ENCODE data around the gene C5orf34. TPM values are rescaled to one million over a fixed set of nuclear protein-coding genes. Genes with fewer than 3 reads are reported as not detected.
"Not testable (repeated sequence)": the region's sequence is repeated elsewhere in the genome, so short reads cannot be mapped to it uniquely, and the experiment has no call there.

The C5orf34 gene
- total RNA-seq, 2 experiments from 2014 or later, result 14.4 to 16.8 TPM

- no peak overlapping the region for H3K27ac Mint-ChIP-seq
- intact Hi-C loops (cut with DNase I, micrococcal nuclease), result no loop called here
- CTCF ChIA-PET, result interaction anchor here (0.8 to 3.0 kb wide), 7 partner anchors 9 to 78 kb away, joined by 3 to 24 read pairs (median 9); partner anchors contain the start of gene TMEM267
- no peaks in the 10 kb centered on the region for H3K27me3 Mint-ChIP-seq
- H3K36me3 Mint-ChIP-seq (ENCODE audit: low read depth), result peaks cover 16% of the 10 kb centered on the region
- POLR2A ChIA-PET, result interaction anchor here (0.7 to 0.8 kb wide), 2 partner anchors 9 to 69 kb away, joined by 3 read pairs; partner anchors contain the start of gene TMEM267
- peaks cover 22% of the 10 kb centered on the region for H3K4me1 Mint-ChIP-seq
- H3K4me3 Mint-ChIP-seq, result no peak overlapping the region
- no peak for ATAC-seq
- DNase-seq, result no peak
- H3K9me3 Mint-ChIP-seq (ENCODE audit: low read depth), result no peaks in the 10 kb centered on the region
Observed at GRCh38 chr5:43553381-43553780, 38.4 kb upstream of the C5orf34 start.

GRCh38 chr5:43551731-43552130 is 36.8 kb upstream of the C5orf34 start:
- CTCF ChIA-PET, result interaction anchor here (1.1 kb wide), 2 partner anchors 9 to 58 kb away, joined by 4 to 7 read pairs; no protein-coding TSS in a partner anchor

GRCh38 chr5:43549272-43549671 is 34.3 kb upstream of the C5orf34 start:
- H3K27ac Mint-ChIP-seq; DNase-seq; H3K27me3 Mint-ChIP-seq; CTCF ChIA-PET; H3K9me3 Mint-ChIP-seq (ENCODE audit: low read depth); ATAC-seq; intact Hi-C loops (cut with DNase I, micrococcal nuclease); H3K4me3 Mint-ChIP-seq; POLR2A ChIA-PET: not testable (repeated sequence)
- Mint-ChIP-seq H3K4me1 (peaks cover 22% of the 10 kb centered on the region), H3K36me3 (ENCODE audit: low read depth) (peaks cover 39% of the 10 kb centered on the region)

More at GRCh38 chr5:43551731-43552130, 36.8 kb upstream of the C5orf34 start:
- no peak for DNase-seq
- intact Hi-C loops (cut with DNase I, micrococcal nuclease), result no loop called here
- ATAC-seq, result no peak
- peaks cover 23% of the 10 kb centered on the region for H3K4me1 Mint-ChIP-seq
- H3K27me3 Mint-ChIP-seq, result no peaks in the 10 kb centered on the region
- H3K4me3 Mint-ChIP-seq, result no peak overlapping the region
- peaks cover 22% of the 10 kb centered on the region for H3K36me3 Mint-ChIP-seq (ENCODE audit: low read depth)
- no peak overlapping the region for H3K27ac Mint-ChIP-seq
- POLR2A ChIA-PET, result interaction anchor here (0.6 kb wide), 1 partner anchor 18 kb away, joined by 4 read pairs; no protein-coding TSS in a partner anchor
- no peaks in the 10 kb centered on the region for H3K9me3 Mint-ChIP-seq (ENCODE audit: low read depth)

- H3K36me3 Mint-ChIP-seq (ENCODE audit: low read depth), result peaks cover 41% of the 10 kb centered on the region
- ATAC-seq (no peak), DNase-seq (no peak)
- peaks cover 23% of the 10 kb centered on the region for H3K4me1 Mint-ChIP-seq
- H3K4me3 Mint-ChIP-seq, result no peak overlapping the region
- ChIA-PET POLR2A (no interaction called here), CTCF (interaction anchor here (0.6 kb wide), 1 partner anchor 45 kb away, joined by 3 read pairs; no protein-coding TSS in a partner anchor)
- H3K9me3 Mint-ChIP-seq (ENCODE audit: low read depth), result no peaks in the 10 kb centered on the region
- H3K27ac Mint-ChIP-seq, result no peak overlapping the region
- intact Hi-C loops (cut with DNase I, micrococcal nuclease), result no loop called here
- no peaks in the 10 kb centered on the region for H3K27me3 Mint-ChIP-seq
Observed at GRCh38 chr5:43548358-43548757, 33.4 kb upstream of the C5orf34 start.

- Mint-ChIP-seq H3K27me3 (no peaks in the 10 kb centered on the region), H3K36me3 (ENCODE audit: low read depth) (peaks cover 47% of the 10 kb centered on the region), H3K4me3 (no peak overlapping the region), H3K27ac (no peak overlapping the region), H3K9me3 (ENCODE audit: low read depth) (no peaks in the 10 kb centered on the region), H3K4me1 (peaks cover 23% of the 10 kb centered on the region)
- ATAC-seq (no peak), DNase-seq (no peak)
- intact Hi-C loops (cut with DNase I, micrococcal nuclease), result no loop called here
- ChIA-PET CTCF (no interaction called here), POLR2A (no interaction called here)
Observed at GRCh38 chr5:43547532-43547931, 32.6 kb upstream of the C5orf34 start.

- no peak overlapping the region for H3K27ac Mint-ChIP-seq
- ATAC-seq (no peak), DNase-seq (no peak)
- intact Hi-C loops (cut with DNase I, micrococcal nuclease), result no loop called here
- POLR2A ChIA-PET, result no interaction called here
- peaks cover 15% of the 10 kb centered on the region for H3K4me1 Mint-ChIP-seq
- CTCF ChIA-PET, result interaction anchor here (1.1 to 5.1 kb wide), 2 partner anchors 9 to 12 kb away, joined by 3 to 24 read pairs; no protein-coding TSS in a partner anchor
- H3K36me3 Mint-ChIP-seq (ENCODE audit: low read depth), result peaks cover 45% of the 10 kb centered on the region
- H3K9me3 Mint-ChIP-seq (ENCODE audit: low read depth), result no peaks in the 10 kb centered on the region
- H3K27me3 Mint-ChIP-seq, result no peaks in the 10 kb centered on the region
- no peak overlapping the region for H3K4me3 Mint-ChIP-seq
Observed at GRCh38 chr5:43543434-43543833, 28.5 kb upstream of the C5orf34 start.

GRCh38 chr5:43540746-43541145 is 25.8 kb upstream of the C5orf34 start:
- Mint-ChIP-seq H3K4me1 (peaks cover 8% of the 10 kb centered on the region), H3K9me3 (ENCODE audit: low read depth) (no peaks in the 10 kb centered on the region), H3K27ac (no peak overlapping the region), H3K4me3 (no peak overlapping the region), H3K36me3 (ENCODE audit: low read depth) (peaks cover 40% of the 10 kb centered on the region), H3K27me3 (no peaks in the 10 kb centered on the region)
- DNase-seq (no peak), ATAC-seq (no peak)
- ChIA-PET CTCF (interaction anchor here (1.0 to 2.0 kb wide), 2 partner anchors 13 to 90 kb away, joined by 3 to 10 read pairs; no protein-coding TSS in a partner anchor), POLR2A (interaction anchor here (1.0 kb wide), 1 partner anchor 26 kb away, joined by 3 read pairs; the partner anchor contains the start of gene C5orf34)
- intact Hi-C loops (cut with DNase I, micrococcal nuclease), result no loop called here

GRCh38 chr5:43536972-43537371 is 22.0 kb upstream of the C5orf34 start:
- Mint-ChIP-seq H3K27me3 (no peaks in the 10 kb centered on the region), H3K36me3 (ENCODE audit: low read depth) (peaks cover 45% of the 10 kb centered on the region), H3K9me3 (ENCODE audit: low read depth) (no peaks in the 10 kb centered on the region), H3K27ac (no peak overlapping the region), H3K4me3 (no peak overlapping the region), H3K4me1 (peaks cover 10% of the 10 kb centered on the region)
- ChIA-PET POLR2A (no interaction called here), CTCF (interaction anchor here (1.0 kb wide), 1 partner anchor 12 kb away, joined by 3 read pairs; no protein-coding TSS in a partner anchor)
- DNase-seq (no peak), ATAC-seq (no peak)
- intact Hi-C loops (cut with DNase I, micrococcal nuclease), result no loop called here

GRCh38 chr5:43533646-43534045 is 18.7 kb upstream of the C5orf34 start:
- Mint-ChIP-seq H3K27me3 (no peaks in the 10 kb centered on the region), H3K27ac (peak overlapping the region; percentile 75), H3K9me3 (ENCODE audit: low read depth) (no peaks in the 10 kb centered on the region), H3K4me3 (no peak overlapping the region), H3K36me3 (ENCODE audit: low read depth) (peaks cover 46% of the 10 kb centered on the region), H3K4me1 (peaks cover 9% of the 10 kb centered on the region)
- POLR2A ChIA-PET, result interaction anchor here (0.6 kb wide), 1 partner anchor 18 kb away, joined by 4 read pairs; no protein-coding TSS in a partner anchor
- CTCF ChIA-PET, result interaction anchor here (0.6 to 1.3 kb wide), 2 partner anchors 49 to 118 kb away, joined by 3 to 5 read pairs; no protein-coding TSS in a partner anchor
- DNase-seq (peak; percentile 23), ATAC-seq (peak; percentile 92)
- intact Hi-C loops (cut with DNase I, micrococcal nuclease), result no loop called here

GRCh38 chr5:43530648-43531047 is 15.7 kb upstream of the C5orf34 start:
- no peaks in the 10 kb centered on the region for H3K9me3 Mint-ChIP-seq (ENCODE audit: low read depth)
- H3K4me3 Mint-ChIP-seq, result no peak overlapping the region
- H3K4me1 Mint-ChIP-seq, result peaks cover 11% of the 10 kb centered on the region
- intact Hi-C loops (cut with DNase I, micrococcal nuclease), result no loop called here
- no peak for DNase-seq
- ATAC-seq, result no peak
- CTCF ChIA-PET, result interaction anchor here (1.2 kb wide), 1 partner anchor 24 kb away, joined by 3 read pairs; no protein-coding TSS in a partner anchor
- POLR2A ChIA-PET, result interaction anchor here (0.7 kb wide), 1 partner anchor 336 kb away, joined by 7 read pairs; no protein-coding TSS in a partner anchor
- peaks cover 42% of the 10 kb centered on the region for H3K36me3 Mint-ChIP-seq (ENCODE audit: low read depth)
- no peak overlapping the region for H3K27ac Mint-ChIP-seq
- H3K27me3 Mint-ChIP-seq, result no peaks in the 10 kb centered on the region

- intact Hi-C loops (cut with DNase I, micrococcal nuclease), result no loop called here
- Mint-ChIP-seq H3K27ac (no peak overlapping the region), H3K4me1 (peaks cover 2% of the 10 kb centered on the region), H3K36me3 (ENCODE audit: low read depth) (peaks cover 32% of the 10 kb centered on the region), H3K9me3 (ENCODE audit: low read depth) (no peaks in the 10 kb centered on the region), H3K4me3 (no peak overlapping the region), H3K27me3 (no peaks in the 10 kb centered on the region)
- ATAC-seq (no peak), DNase-seq (no peak)
- CTCF ChIA-PET, result interaction anchor here (0.6 to 0.9 kb wide), 3 partner anchors 32 to 426 kb away, joined by 3 read pairs; no protein-coding TSS in a partner anchor
- POLR2A ChIA-PET, result interaction anchor here (0.6 kb wide), 1 partner anchor 14 kb away, joined by 3 read pairs; no protein-coding TSS in a partner anchor
Observed at GRCh38 chr5:43523662-43524072, 8.7 kb upstream of the C5orf34 start.

GRCh38 chr5:43520615-43521014 is 5.7 kb upstream of the C5orf34 start:
- ATAC-seq (no peak), DNase-seq (no peak)
- H3K36me3 Mint-ChIP-seq (ENCODE audit: low read depth), result peaks cover 22% of the 10 kb centered on the region
- H3K27ac Mint-ChIP-seq, result no peak overlapping the region
- CTCF ChIA-PET, result interaction anchor here (0.6 to 1.2 kb wide), 3 partner anchors 13 to 275 kb away, joined by 3 to 4 read pairs (median 3); no protein-coding TSS in a partner anchor
- no peak overlapping the region for H3K4me3 Mint-ChIP-seq
- no peaks in the 10 kb centered on the region for H3K27me3 Mint-ChIP-seq
- H3K9me3 Mint-ChIP-seq (ENCODE audit: low read depth), result no peaks in the 10 kb centered on the region
- POLR2A ChIA-PET, result no interaction called here
- peaks cover 3% of the 10 kb centered on the region for H3K4me1 Mint-ChIP-seq
- intact Hi-C loops (cut with DNase I, micrococcal nuclease), result no loop called here
